Endothelial cell of umbilical vein (primary cell): ENCODE data around the gene NR1H4. TPM values are rescaled to one million over a fixed set of nuclear protein-coding genes. Genes with fewer than 3 reads are reported as not detected.

Source experiments
- BruUV-seq: library from RNA; stranded (reverse); fragments of 400-500 nt; replicated peaks from 2 replicates; lab custom pipeline; 2021; lab: Mats Ljungman, UMichigan
- CTCF ChIA-PET: fragments of 300-600, 350-600 bp; sonication (Branson Sonifier 250); formaldehyde crosslinking; loops from one replicate; lab custom pipeline; 2021; ENCODE audit warnings: antibody characterized with exemption, inconsistent platforms; lab: Charles Lee
- POLR2A ChIA-PET: fragments of 300-600, 350-600 bp; sonication (Branson Sonifier 250); formaldehyde crosslinking; loops from one replicate; lab custom pipeline; 2021; ENCODE audit warnings: antibody characterized with exemption, inconsistent platforms; lab: Charles Lee
- DNase-seq: peaks from one replicate; pipeline ENCODE4 v3.0.0-alpha.2; 2011; ENCODE audit warnings: low read depth, low spot score
- FAIRE-seq: peaks from 2 replicates; lab custom pipeline; 2011; peaks lifted over from hg19 to GRCh38; lab: Jason Lieb, UNC
- H2AFZ ChIP-seq: 2 replicates; pipeline ENCODE4 v1.6.0; 2012; ENCODE audit warnings: low read depth, low read length, control low read depth, inconsistent platforms
- H3K27ac ChIP-seq: 2 replicates; pipeline ENCODE4 v1.5.1; 2011; ENCODE audit warnings: low read depth, mild to moderate bottlenecking, control low read depth, low read length, moderate library complexity; ENCODE audit not compliant: insufficient read depth
- H3K27me3 ChIP-seq, 2 experiments: 2 replicates each; pipeline versions ENCODE4 v1.6.0 to v1.6.1; 2011; ENCODE audit warnings: low read length in 2 of 2, mixed read lengths in 1 of 2; ENCODE audit not compliant: control insufficient read depth in 2 of 2, insufficient read depth in 2 of 2
- H3K36me3 ChIP-seq, 2 experiments: 2 replicates in 1 of 2; 3 replicates in 1 of 2; pipeline ENCODE4 v1.5.1; 2011; ENCODE audit warnings: low read length in 2 of 2, mild to moderate bottlenecking in 1 of 2, moderate library complexity in 1 of 2; ENCODE audit not compliant: control insufficient read depth in 2 of 2, insufficient read depth in 2 of 2; ENCODE audit errors: extremely low read depth in 1 of 2
- H3K4me1 ChIP-seq: 3 replicates; pipeline ENCODE4 v1.5.1; 2011; ENCODE audit warnings: mild to moderate bottlenecking, low read length; ENCODE audit not compliant: control insufficient read depth, insufficient read depth; ENCODE audit errors: extremely low read depth
- H3K4me2 ChIP-seq: 2 replicates; pipeline ENCODE4 v1.6.1; 2011; ENCODE audit warnings: low read length, control low read depth, mixed read lengths; ENCODE audit not compliant: insufficient read depth
- H3K4me3 ChIP-seq, 3 experiments: fragments of 200-600 bp in 1 of 3; sonication (generic), shearing (Covaris generic) in 1 of 3; replicated peaks in 1 of 3; 2 replicates each; pipeline ENCODE4 v1.5.1; 2011 to 2016; ENCODE audit warnings: control low read depth in 3 of 3, low read length in 3 of 3, mild to moderate bottlenecking in 2 of 3, inconsistent platforms in 1 of 3, low read depth in 1 of 3, moderate library complexity in 1 of 3; ENCODE audit not compliant: insufficient read depth in 1 of 3
- H3K79me2 ChIP-seq: 2 replicates; pipeline ENCODE4 v1.6.0; 2012; ENCODE audit warnings: low read length, inconsistent platforms; ENCODE audit not compliant: control insufficient read depth, insufficient read depth
- H3K9ac ChIP-seq: replicated peaks from 2 replicates; pipeline ENCODE3; 2011; ENCODE audit warnings: low read length, control low read depth; ENCODE audit not compliant: insufficient read depth; ENCODE audit errors: extremely low read depth
- H3K9me1 ChIP-seq: replicated peaks from 3 replicates; pipeline ENCODE4 v1.6.0; 2011; ENCODE audit warnings: mild to moderate bottlenecking, low read length; ENCODE audit not compliant: control insufficient read depth, insufficient read depth; ENCODE audit errors: extremely low read depth
- H3K9me3 ChIP-seq: replicated peaks from 2 replicates; pipeline ENCODE4 v1.5.1; 2012; ENCODE audit warnings: low read length, inconsistent platforms; ENCODE audit not compliant: control insufficient read depth, insufficient read depth
- H4K20me1 ChIP-seq: replicated peaks from 2 replicates; pipeline ENCODE3; 2011; ENCODE audit warnings: mild to moderate bottlenecking, low read length; ENCODE audit not compliant: control insufficient read depth, insufficient read depth; ENCODE audit errors: extremely low read depth
- CTCF ChIP-seq, 2 donors: IDR thresholded peaks; 1 replicate in 1 of 2; 2 replicates in 1 of 2; pipeline ENCODE4 v1.5.1; 2011; ENCODE audit warnings: low read length in 2 of 2, mild to moderate bottlenecking in 2 of 2, moderate library complexity in 2 of 2, control low read depth in 1 of 2, inconsistent platforms in 1 of 2, low read depth in 1 of 2; ENCODE audit not compliant: insufficient read depth in 1 of 2; ENCODE audit errors: extremely low read depth in 1 of 2
- EZH2 ChIP-seq: IDR thresholded peaks from 2 replicates; pipeline ENCODE4 v1.6.1; 2012; ENCODE audit warnings: borderline replicate concordance, low read depth, mild to moderate bottlenecking, moderate library complexity, low read length, inconsistent platforms; ENCODE audit not compliant: severe bottlenecking
- FOS ChIP-seq: IDR thresholded peaks from 2 replicates; pipeline ENCODE4 v1.6.1; 2011; ENCODE audit warnings: mild to moderate bottlenecking, low read length, moderate library complexity, borderline replicate concordance; ENCODE audit not compliant: insufficient read depth
- GATA2 ChIP-seq: IDR thresholded peaks from 2 replicates; pipeline ENCODE4 v1.7.0; 2011; ENCODE audit warnings: low read depth, mild to moderate bottlenecking, moderate library complexity, mixed read lengths, low read length; ENCODE audit not compliant: insufficient read length, insufficient read depth
- JUN ChIP-seq: IDR thresholded peaks from 2 replicates; pipeline ENCODE4 v1.6.1; 2011; ENCODE audit warnings: borderline replicate concordance, low read depth; ENCODE audit not compliant: insufficient read length, insufficient read depth
- MAX ChIP-seq: IDR thresholded peaks from 2 replicates; pipeline ENCODE4 v1.6.1; 2011; ENCODE audit not compliant: insufficient read depth, insufficient read length
- MYC ChIP-seq: IDR thresholded peaks from one replicate; pipeline ENCODE4 v1.6.1; 2011; ENCODE audit warnings: mild to moderate bottlenecking, low read depth, low read length
- POLR2A ChIP-seq: IDR thresholded peaks from 2 replicates; pipeline ENCODE4 v1.6.1; 2012; ENCODE audit warnings: low read depth, mild to moderate bottlenecking, control low read depth, low read length
- POLR2AphosphoS5 ChIP-seq: IDR thresholded peaks from 2 replicates; pipeline ENCODE4 v1.6.1; 2012; ENCODE audit warnings: low read depth, mild to moderate bottlenecking, control low read depth, low read length, moderate library complexity; ENCODE audit not compliant: insufficient read depth
- dilution Hi-C: fragments of 300-500 bp; cut with MboI; formaldehyde crosslinking; loops from one replicate; pipeline ENCODE4 v1.15.0; 2019; ENCODE audit warnings: low sequenced_read_pairs; ENCODE audit not compliant: extremely low pct_ligation_motif_present
- intact Hi-C: fragments of 100-400 bp; cut with micrococcal nuclease; formaldehyde crosslinking; loops from one replicate; pipeline ENCODE4 v1.10.0; 2022
- polyA plus RNA-seq, 4 experiments: library from polyadenylated mRNA; depleted of rRNA in 3 of 4; stranded (reverse) in 3 of 4; unstranded in 1 of 4; fragments of >200 nt; gene quantifications; 2 replicates each; pipeline versions ENCODE4 v1.2.1 to v1.2.3, GENCODE V29; 2011 to 2012; ENCODE audit warnings: missing spikeins in 1 of 4
- total RNA-seq: library from RNA; stranded (reverse); gene quantifications from 2 replicates; pipeline ENCODE4 v1.2.3, GENCODE V29; 2021

NR1H4 gene
- total and polyA plus RNA-seq, 2 donors (not counting 3 experiments of a cell fraction or from before 2014, with no cell fraction given) = not detected

GRCh38 chr12:100458191-100458590 lies 15.5 kb upstream of the NR1H4 start:
- H3K9me3 ChIP-seq = no peaks in the 10 kb centered on the region
- no TSS peak for BruUV-seq
- no peaks in the 10 kb centered on the region for H3K79me2 ChIP-seq
- dilution Hi-C loops (no loop called here), intact Hi-C loops (no loop called here)
- no peak for DNase-seq
- no peak for TF ChIP-seq MYC
- no peak for TF ChIP-seq POLR2AphosphoS5
- TF ChIP-seq POLR2A = no peak
- TF ChIP-seq EZH2 = no peak
- TF ChIP-seq FOS = no peak
- no peak for TF ChIP-seq JUN
- TF ChIP-seq CTCF (IDR thresholded peaks at IDR 0.05; ENCODE audit: extremely low read depth in 1 of 2, insufficient read depth in 1 of 2, low read depth in 1 of 2, low read length in 2 of 2) = no peak
- TF ChIP-seq MAX = no peak
- TF ChIP-seq GATA2 = no peak
- H2AFZ ChIP-seq = no peak overlapping the region
- ChIA-PET POLR2A (no interaction called here), CTCF (interaction anchor here (1.7 kb wide), 1 partner anchor 10 kb away, joined by 5 read pairs; no protein-coding TSS in a partner anchor)
- FAIRE-seq = no peak
- H3K9me1 ChIP-seq = no peaks in the 10 kb centered on the region
- H3K27ac ChIP-seq = no peak overlapping the region
- no peaks in the 10 kb centered on the region for H3K4me1 ChIP-seq
- H4K20me1 ChIP-seq = no peaks in the 10 kb centered on the region
- H3K4me3 ChIP-seq = no peak overlapping the region
- H3K9ac ChIP-seq = no peak overlapping the region
- H3K4me2 ChIP-seq = no peak overlapping the region
- no peaks in the 10 kb centered on the region for H3K36me3 ChIP-seq
- H3K27me3 ChIP-seq = no peaks in the 10 kb centered on the region
